Neuronal stem cell (in vitro differentiated cells): Measurements from ENCODE around the gene HS3ST3B1.

ENCODE experiments used
- DNase-seq: peaks from one replicate; pipeline ENCODE4 v3.0.0-alpha.2; 2013; ENCODE audit warnings: low spot score
- H2AFZ ChIP-seq: one replicate; pipeline ENCODE4 v1.6.1; 2013; ENCODE audit warnings: mild to moderate bottlenecking, low read length, inconsistent platforms
- H2AK5ac ChIP-seq: 2 replicates; pipeline ENCODE4 v1.6.1; 2013; ENCODE audit warnings: low read depth, mild to moderate bottlenecking, inconsistent platforms, low read length, moderate library complexity, mixed read lengths
- H2BK120ac ChIP-seq: 2 replicates; pipeline ENCODE4 v1.6.1; 2013; ENCODE audit warnings: low read depth, mild to moderate bottlenecking, inconsistent platforms, low read length, moderate library complexity, mixed read lengths
- H2BK12ac ChIP-seq: one replicate; pipeline ENCODE4 v1.6.1; 2013; ENCODE audit warnings: low read length, inconsistent platforms
- H2BK15ac ChIP-seq: 2 replicates; pipeline ENCODE4 v1.6.1; 2013; ENCODE audit warnings: mild to moderate bottlenecking, low read length, inconsistent platforms, mixed read lengths
- H2BK5ac ChIP-seq: one replicate; pipeline ENCODE4 v1.6.1; 2013; ENCODE audit warnings: inconsistent platforms, mild to moderate bottlenecking, low read length, moderate library complexity
- H3K14ac ChIP-seq: one replicate; pipeline ENCODE4 v1.6.1; 2013; ENCODE audit warnings: low read length, inconsistent platforms
- H3K18ac ChIP-seq: 2 replicates; pipeline ENCODE4 v1.6.1; 2013; ENCODE audit warnings: low read length, inconsistent platforms
- H3K23ac ChIP-seq: 2 replicates; pipeline ENCODE4 v1.6.1; 2013; ENCODE audit warnings: low read depth, mild to moderate bottlenecking, mixed read lengths, low read length, inconsistent platforms; ENCODE audit not compliant: poor library complexity
- H3K27ac ChIP-seq: replicated peaks from 3 replicates; pipeline ENCODE4 v1.5.1; 2013; ENCODE audit warnings: low read length, inconsistent platforms
- H3K27me3 ChIP-seq, 3 experiments: 2 replicates each; pipeline ENCODE4 v1.6.1; 2013; ENCODE audit warnings: low read length in 3 of 3, mild to moderate bottlenecking in 2 of 3, inconsistent platforms in 1 of 3, low read depth in 1 of 3, mixed read lengths in 1 of 3, moderate library complexity in 1 of 3; ENCODE audit not compliant: control insufficient read depth in 3 of 3, insufficient read depth in 3 of 3
- H3K36me3 ChIP-seq, 2 donors: replicated peaks in 1 of 2; 2 replicates each; pipeline ENCODE4 v1.6.1; 2013; ENCODE audit warnings: low read length in 2 of 2; ENCODE audit not compliant: control insufficient read depth in 2 of 2, insufficient read depth in 2 of 2
- H3K4ac ChIP-seq: 2 replicates; pipeline ENCODE4 v1.6.1; 2013; ENCODE audit warnings: inconsistent platforms, mild to moderate bottlenecking, low read length, moderate library complexity
- H3K4me1 ChIP-seq, 2 donors: 1 replicate in 1 of 2; 2 replicates in 1 of 2; pipeline ENCODE4 v1.6.1; 2013; ENCODE audit warnings: low read length in 2 of 2, low read depth in 1 of 2; ENCODE audit not compliant: control insufficient read depth in 2 of 2, insufficient read depth in 1 of 2
- H3K4me2 ChIP-seq: one replicate; pipeline ENCODE4 v1.6.1; 2013; ENCODE audit warnings: mild to moderate bottlenecking, low read length, inconsistent platforms; ENCODE audit not compliant: insufficient read depth, poor library complexity, severe bottlenecking
- H3K4me3 ChIP-seq, 2 donors: 2 replicates each; pipeline ENCODE4 v1.5.1; 2013; ENCODE audit warnings: low read length in 2 of 2, mild to moderate bottlenecking in 2 of 2, inconsistent platforms in 1 of 2, moderate library complexity in 1 of 2
- H3K79me1 ChIP-seq: one replicate; pipeline ENCODE4 v1.6.1; 2013; ENCODE audit warnings: low read depth, mild to moderate bottlenecking, inconsistent platforms, low read length, moderate library complexity
- H3K9ac ChIP-seq: one replicate; pipeline ENCODE4 v1.6.1; 2013; ENCODE audit warnings: mild to moderate bottlenecking, low read depth, low read length, inconsistent platforms; ENCODE audit not compliant: poor library complexity
- H3K9me3 ChIP-seq, 2 donors: replicated peaks in 1 of 2; 2 replicates each; pipeline versions ENCODE3 to v1.6.1; 2013; ENCODE audit warnings: low read length in 2 of 2, mild to moderate bottlenecking in 2 of 2, inconsistent platforms in 1 of 2, low read depth in 1 of 2, mixed read lengths in 1 of 2, moderate library complexity in 1 of 2; ENCODE audit not compliant: control insufficient read depth in 2 of 2, insufficient read depth in 1 of 2
- H4K8ac ChIP-seq: one replicate; pipeline ENCODE4 v1.6.1; 2013; ENCODE audit warnings: low read depth, mild to moderate bottlenecking, inconsistent platforms, low read length, moderate library complexity
- H4K91ac ChIP-seq: one replicate; pipeline ENCODE4 v1.6.1; 2013; ENCODE audit warnings: low read length, low read depth, mild to moderate bottlenecking, inconsistent platforms; ENCODE audit not compliant: poor library complexity
- WGBS, 2 donors: extraction: QIAGEN DNeasy Blood & Tissue Kit; methylation state at CpG; one replicate each; pipeline ENCODE4 v1.1.7; 2013; ENCODE audit warnings: missing lambda C conversion rate in 2 of 2, mixed read lengths in 1 of 2; ENCODE audit not compliant: insufficient read length in 2 of 2, insufficient replicate concordance in 1 of 2; ENCODE audit errors: extremely low coverage in 2 of 2; 5-methylcytosine and 5-hydroxymethylcytosine counted together

The HS3ST3B1 gene

GRCh38 chr17:14372461-14372860, 71.6 kb downstream of the HS3ST3B1 start:
- Histone ChIP-seq H2BK15ac (no peak overlapping the region), H4K8ac (no peak overlapping the region), H3K4me3 (peak overlapping the region in 1 of 2 donors; percentile 10), H2AFZ (peak overlapping the region; percentile 9), H3K27me3 (no peaks in the 10 kb centered on the region), H3K9ac (no peak overlapping the region), H3K9me3 (no peaks in the 10 kb centered on the region), H3K14ac (no peak overlapping the region), H3K23ac (no peak overlapping the region), H2AK5ac (no peak overlapping the region), H3K4me1 (peaks cover 9 to 22% of the 10 kb centered on the region in 2 donors), H2BK12ac (no peak overlapping the region), H4K91ac (no peak overlapping the region), H3K79me1 (no peaks in the 10 kb centered on the region), H3K36me3 (no peaks in the 10 kb centered on the region), H3K27ac (no peak overlapping the region), H2BK120ac (no peak overlapping the region), H2BK5ac (no peak overlapping the region), H3K4me2 (no peak overlapping the region), H3K4ac (no peak overlapping the region), H3K18ac (no peak overlapping the region)
- no CpG with 5 or more reads among the region's 6 CpGs for WGBS, 2 donors
- DNase-seq: no peak

GRCh38 chr17:14372905-14373613, 72.2 kb downstream of the HS3ST3B1 start:
- Histone ChIP-seq H4K8ac (no peak overlapping the region), H2BK120ac (no peak overlapping the region), H2AFZ (peak overlapping the region; percentile 9), H3K23ac (no peak overlapping the region), H3K9me3 (no peaks in the 10 kb centered on the region), H2BK12ac (no peak overlapping the region), H3K27ac (no peak overlapping the region), H3K79me1 (no peaks in the 10 kb centered on the region), H3K27me3 (no peaks in the 10 kb centered on the region), H3K36me3 (no peaks in the 10 kb centered on the region), H2BK15ac (no peak overlapping the region), H3K14ac (no peak overlapping the region), H3K4me1 (peaks cover 9 to 22% of the 10 kb centered on the region in 2 donors), H3K4me2 (no peak overlapping the region), H3K9ac (no peak overlapping the region), H3K4me3 (peak overlapping the region in 1 of 2 donors; percentile 10), H3K18ac (no peak overlapping the region), H2AK5ac (no peak overlapping the region), H4K91ac (no peak overlapping the region), H2BK5ac (no peak overlapping the region), H3K4ac (no peak overlapping the region)
- WGBS, 2 donors: no CpG with 5 or more reads among the region's 10 CpGs
- DNase-seq: peak; percentile 30

- no peak overlapping the region for H2BK5ac ChIP-seq
- no peak overlapping the region for H3K27ac ChIP-seq
- no peak overlapping the region for H3K4ac ChIP-seq
- DNase-seq: no peak
- peak overlapping the region; percentile 9 for H2AFZ ChIP-seq
- H2BK12ac ChIP-seq: no peak overlapping the region
- H2BK15ac ChIP-seq: no peak overlapping the region
- H3K36me3 ChIP-seq: no peaks in the 10 kb centered on the region
- no peaks in the 10 kb centered on the region for H3K27me3 ChIP-seq
- no peaks in the 10 kb centered on the region for H3K9me3 ChIP-seq
- no peak overlapping the region for H2AK5ac ChIP-seq
- no peaks in the 10 kb centered on the region for H3K79me1 ChIP-seq
- no peak overlapping the region for H3K23ac ChIP-seq
- no CpG with 5 or more reads among the region's 8 CpGs for WGBS, 2 donors
- no peak overlapping the region for H3K9ac ChIP-seq
- H3K18ac ChIP-seq: no peak overlapping the region
- H4K8ac ChIP-seq: no peak overlapping the region
- H3K4me2 ChIP-seq: no peak overlapping the region
- H3K14ac ChIP-seq: no peak overlapping the region
- no peak overlapping the region for H4K91ac ChIP-seq
- peaks cover 9 to 22% of the 10 kb centered on the region in 2 donors for H3K4me1 ChIP-seq
- H3K4me3 ChIP-seq: peak overlapping the region in 1 of 2 donors; percentile 6
- H2BK120ac ChIP-seq: no peak overlapping the region
These were observed 72.9 kb downstream of the HS3ST3B1 start for GRCh38 chr17:14373614-14374259.

- H3K23ac ChIP-seq: no peak overlapping the region
These were observed 73.4 kb downstream of the HS3ST3B1 start for GRCh38 chr17:14374268-14374667.

More at GRCh38 chr17:14374268-14374667, 73.4 kb downstream of the HS3ST3B1 start:
- H3K36me3 ChIP-seq: no peaks in the 10 kb centered on the region
- no peak overlapping the region for H4K8ac ChIP-seq
- H3K18ac ChIP-seq: no peak overlapping the region
- H3K14ac ChIP-seq: no peak overlapping the region
- H3K27me3 ChIP-seq: no peaks in the 10 kb centered on the region
- no peak overlapping the region for H2BK12ac ChIP-seq
- H3K4me1 ChIP-seq: peaks cover 9 to 22% of the 10 kb centered on the region in 2 donors
- no peak overlapping the region for H2BK120ac ChIP-seq
- H2AK5ac ChIP-seq: no peak overlapping the region
- WGBS, 2 donors: no CpG with 5 or more reads among the region's 1 CpG
- no peak overlapping the region for H2AFZ ChIP-seq
- no peak overlapping the region for H3K27ac ChIP-seq
- no peak overlapping the region for H3K4me3 ChIP-seq
- no peaks in the 10 kb centered on the region for H3K9me3 ChIP-seq
- H3K4me2 ChIP-seq: no peak overlapping the region
- DNase-seq: no peak
- H3K4ac ChIP-seq: no peak overlapping the region
- no peak overlapping the region for H4K91ac ChIP-seq
- H3K79me1 ChIP-seq: no peaks in the 10 kb centered on the region
- no peak overlapping the region for H2BK15ac ChIP-seq
- H3K9ac ChIP-seq: no peak overlapping the region
- no peak overlapping the region for H2BK5ac ChIP-seq
